Glomerular visceral epithelial cell (primary cell): Measurements from ENCODE around the gene RPP21.

Experiments used
- DNase-seq: peaks from one replicate; pipeline ENCODE4 v3.0.0-alpha.2; 2016; ENCODE audit errors: extremely low spot score

Gene RPP21

DNA sequence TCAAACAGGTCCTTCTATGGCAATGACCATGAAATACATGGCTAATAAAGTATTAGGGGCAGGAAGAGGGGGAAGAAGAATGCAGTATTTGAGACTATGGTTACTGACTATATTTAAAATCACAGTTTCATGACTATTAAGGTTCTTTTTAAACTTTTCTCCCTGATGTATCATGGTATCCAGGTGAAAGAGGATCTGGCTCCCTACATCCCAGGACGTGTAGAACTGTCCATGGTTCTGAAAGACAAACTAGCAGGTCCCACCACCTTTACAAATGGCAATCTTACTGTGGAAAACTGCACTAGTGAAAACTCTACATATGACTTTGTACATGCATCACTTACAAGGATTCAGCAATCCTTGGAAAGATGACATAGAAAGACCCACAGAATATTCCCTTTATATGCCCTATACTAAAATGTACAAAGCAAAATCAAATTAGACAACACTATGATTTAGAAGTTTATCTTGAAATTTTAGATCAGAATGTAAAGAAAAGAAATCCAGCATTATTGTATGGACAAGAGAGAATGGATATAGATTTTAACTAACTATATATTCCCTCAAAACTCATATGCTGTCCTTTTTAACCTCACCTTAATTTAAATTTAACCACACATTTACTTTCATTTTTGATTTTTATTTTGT, 33.5 kb downstream of the RPP21 start:
- DNase-seq, result peak; percentile 20

DNA sequence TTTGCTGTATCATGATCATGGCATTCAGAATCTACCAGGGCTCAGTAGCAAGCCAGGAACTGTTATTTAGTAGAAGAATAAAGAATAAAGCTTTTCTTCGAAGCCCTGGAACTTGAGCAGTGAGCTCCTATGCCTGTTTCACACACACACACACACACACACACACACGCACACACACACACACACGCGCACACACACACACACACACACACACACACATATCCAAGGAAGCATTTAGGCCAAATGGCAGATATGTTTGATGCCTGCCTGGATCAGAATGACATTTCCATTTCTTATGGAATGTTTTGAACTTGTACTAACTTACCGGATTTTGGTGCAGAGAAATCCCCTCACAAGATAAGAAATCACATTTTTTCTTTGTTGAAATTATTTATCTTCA, 35.5 kb downstream of the RPP21 start:
- no peak for DNase-seq

DNA sequence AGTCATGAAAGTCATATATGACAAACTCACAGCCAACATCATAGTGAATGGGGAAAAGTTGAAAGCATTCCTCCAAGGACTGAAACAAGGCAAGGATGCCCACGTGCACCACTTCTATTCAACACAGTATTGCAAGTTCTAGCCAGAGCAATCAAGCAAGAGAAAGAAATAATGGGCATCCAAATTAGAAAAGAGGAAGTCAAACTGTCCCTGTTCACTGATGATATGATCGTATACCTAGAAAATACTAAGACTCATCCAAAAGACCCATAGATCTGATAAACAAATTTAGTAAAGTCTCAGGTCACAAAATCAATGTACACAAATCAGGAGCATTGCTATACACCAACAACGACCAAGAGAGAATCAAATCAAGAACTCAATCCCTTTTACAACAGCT, 41.2 kb downstream of the RPP21 start:
- no peak for DNase-seq

DNA sequence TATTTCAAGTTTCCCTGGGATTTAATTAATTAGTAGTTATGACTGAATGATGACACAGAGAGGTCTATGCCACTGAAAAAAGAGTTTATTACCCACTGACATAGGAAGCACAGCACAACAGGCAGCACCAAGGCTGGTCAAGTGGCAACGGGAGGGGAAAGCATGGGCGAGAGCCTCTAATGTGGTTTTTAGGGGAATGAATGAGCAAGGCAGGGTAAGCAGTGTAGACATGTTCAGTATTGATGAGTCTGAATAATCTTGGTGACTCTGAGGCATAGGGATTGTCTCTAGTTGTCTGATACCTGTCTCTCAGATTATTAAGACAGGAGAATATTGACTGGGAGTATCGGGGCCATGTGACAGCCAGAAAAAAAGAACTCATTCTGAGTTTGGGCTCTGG, 46.3 kb downstream of the RPP21 start:
- DNase-seq, result no peak

DNA sequence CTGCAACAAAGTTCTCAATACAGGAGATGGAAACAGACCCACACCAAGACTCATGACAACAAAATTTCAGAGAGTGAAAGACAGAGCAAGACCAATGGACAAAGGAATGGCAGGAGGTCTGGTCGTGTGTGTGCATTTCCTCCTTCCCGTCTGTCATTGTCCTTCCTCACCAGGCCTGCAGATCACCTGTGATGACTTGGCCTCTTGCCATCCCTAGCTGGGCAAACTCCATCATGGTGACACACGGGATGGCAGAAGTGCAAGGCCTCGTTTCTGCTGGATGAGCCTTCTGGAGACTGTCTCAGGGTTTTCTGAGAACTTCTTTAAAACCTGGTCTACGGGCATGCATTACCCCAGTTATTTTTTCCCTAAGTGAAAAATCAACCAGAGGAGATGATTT, 49.2 kb downstream of the RPP21 start:
- no peak for DNase-seq
